OCI-M1 (cell line): ENCODE data around the gene GRIA1.

Experiments used
- DNase-seq: peaks from one replicate; lab custom pipeline; 2025; lab: John Stamatoyannopoulos, UW

GRIA1 gene

GRCh38 chr5:153498516-153498915 lies 8.0 kb downstream of the GRIA1 start:
- no peak for DNase-seq

GRCh38 chr5:153500178-153500577 lies 9.7 kb downstream of the GRIA1 start:
- no peak for DNase-seq

- no peak for DNase-seq
Observed at GRCh38 chr5:153504726-153505125, 14.3 kb downstream of the GRIA1 start.

- no peak for DNase-seq
Observed at GRCh38 chr5:153508700-153509099, 18.2 kb downstream of the GRIA1 start.

GRCh38 chr5:153511622-153512021 lies 21.2 kb downstream of the GRIA1 start:
- no peak for DNase-seq

GRCh38 chr5:153513156-153513555 lies 22.7 kb downstream of the GRIA1 start:
- DNase-seq = no peak

GRCh38 chr5:153515301-153515700 lies 24.8 kb downstream of the GRIA1 start:
- no peak for DNase-seq

DNA sequence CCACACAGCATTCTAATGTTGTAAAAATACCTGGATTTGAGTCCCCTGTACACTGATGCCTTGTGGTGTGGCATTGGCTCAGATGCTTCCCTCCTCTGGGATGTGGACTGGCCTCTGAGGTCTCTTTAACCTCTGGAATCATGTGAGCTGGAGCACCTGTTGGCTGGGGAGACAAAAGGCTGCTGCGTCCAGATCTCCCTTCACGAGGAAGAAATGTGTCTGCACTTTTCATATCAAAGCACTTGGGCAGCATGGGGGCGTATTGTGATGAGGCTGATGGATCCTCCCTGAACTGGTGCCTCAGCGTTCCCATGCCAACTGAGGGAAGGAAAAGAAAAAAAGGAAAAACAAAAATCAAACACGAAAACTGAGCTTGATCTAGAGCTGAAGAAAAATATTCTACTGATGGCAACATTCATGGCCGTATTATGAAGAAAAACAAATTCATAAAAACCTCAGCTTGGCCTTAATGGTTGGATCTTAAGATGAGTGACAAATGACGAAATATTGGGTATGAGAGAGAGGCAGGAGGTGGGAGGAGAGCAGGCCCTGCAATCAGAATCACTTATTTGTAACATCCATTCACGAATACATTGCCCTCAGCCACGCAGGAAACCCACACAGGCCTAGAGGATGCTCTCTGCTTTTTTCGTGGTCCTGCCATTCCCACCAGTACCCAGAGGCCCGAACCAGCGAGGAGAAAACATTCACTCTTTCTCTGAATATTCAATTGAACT lies 26.2 kb downstream of the GRIA1 start:
- DNase-seq = no peak

GRCh38 chr5:153517241-153517611 lies 26.8 kb downstream of the GRIA1 start:
- DNase-seq = no peak

DNA sequence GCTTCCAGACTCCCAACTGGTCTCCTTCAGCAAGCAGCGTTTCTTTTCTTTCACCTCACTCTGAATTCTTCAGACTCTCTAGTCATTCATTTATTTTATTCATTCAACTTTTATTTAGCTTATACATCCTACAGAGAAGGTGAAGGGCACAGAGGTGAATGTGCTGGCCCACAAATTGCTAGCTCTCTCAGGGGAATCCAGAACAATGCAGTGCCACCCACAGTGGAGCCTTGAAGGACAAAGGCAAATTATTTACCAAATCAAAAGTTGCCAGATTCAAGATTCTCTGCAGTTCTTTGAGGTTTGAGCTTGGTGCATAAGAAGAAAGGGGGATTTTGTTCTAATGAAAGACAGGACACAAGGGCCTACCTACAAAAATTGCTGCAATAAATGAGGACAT lies 29.7 kb downstream of the GRIA1 start:
- DNase-seq = no peak

DNA sequence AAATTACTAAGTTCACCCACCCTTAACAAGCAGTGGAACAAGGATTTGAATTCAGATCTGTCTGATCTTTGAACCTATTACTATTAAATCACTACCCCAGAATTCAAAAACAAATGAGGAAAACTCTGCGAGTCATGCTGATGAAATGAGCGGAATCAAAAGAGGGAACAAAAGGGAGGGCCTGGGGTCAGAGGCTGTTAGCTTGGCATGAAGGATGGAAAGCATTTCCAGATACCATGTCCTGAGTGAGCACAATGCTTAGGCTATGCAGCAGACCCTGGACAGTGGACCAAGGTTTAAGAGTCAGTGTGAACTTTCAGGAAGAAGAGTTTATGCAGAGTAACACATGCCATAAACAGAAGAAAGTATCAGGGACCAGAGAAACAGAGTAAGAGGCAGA lies 30.5 kb downstream of the GRIA1 start:
- DNase-seq = no peak

DNA sequence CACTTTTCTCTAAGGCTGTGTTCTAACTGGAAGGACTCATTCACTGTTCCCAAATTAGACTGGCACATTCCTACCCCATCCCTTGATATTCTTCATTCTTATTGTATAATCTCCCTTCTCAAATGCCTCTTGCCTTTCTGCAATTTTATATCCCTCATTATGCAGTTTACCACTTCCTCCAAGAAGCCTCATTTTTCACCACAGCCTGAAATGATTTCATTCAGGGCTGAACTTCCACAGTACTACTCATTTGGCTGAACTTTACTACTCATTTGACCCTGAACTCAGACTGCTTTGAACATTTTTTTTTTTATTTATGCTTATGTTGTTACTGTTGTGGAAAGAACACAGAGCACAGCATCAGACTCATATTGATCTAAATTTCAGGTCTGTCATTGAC lies 32.7 kb downstream of the GRIA1 start:
- DNase-seq = no peak

DNA sequence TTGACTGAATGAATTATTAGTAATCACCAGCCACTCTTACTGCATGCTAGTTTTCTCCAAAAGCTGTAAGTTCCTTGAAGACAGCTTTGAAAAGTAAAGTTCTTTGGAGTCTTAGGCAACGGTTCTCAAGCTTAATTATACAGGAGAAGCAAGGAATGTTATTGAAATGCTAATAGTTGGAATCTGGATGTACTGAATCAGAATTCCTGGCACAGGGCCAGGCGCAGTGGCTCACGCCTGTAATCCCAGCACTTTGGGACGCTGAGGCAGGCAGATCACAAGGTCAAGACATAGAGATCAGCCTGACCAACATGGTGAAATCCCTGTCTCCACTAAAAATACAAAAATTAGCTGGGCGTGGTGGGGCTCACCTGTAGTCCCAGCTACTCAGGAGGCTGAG lies 33.4 kb downstream of the GRIA1 start:
- no peak for DNase-seq

GRCh38 chr5:153525536-153525935 lies 35.1 kb downstream of the GRIA1 start:
- DNase-seq = no peak

- DNase-seq = no peak
Observed at GRCh38 chr5:153530357-153531143, 40.1 kb downstream of the GRIA1 start.

GRCh38 chr5:153533546-153533945 lies 43.1 kb downstream of the GRIA1 start:
- no peak for DNase-seq

- no peak for DNase-seq
Observed at GRCh38 chr5:153534102-153534501, 43.6 kb downstream of the GRIA1 start.

DNA sequence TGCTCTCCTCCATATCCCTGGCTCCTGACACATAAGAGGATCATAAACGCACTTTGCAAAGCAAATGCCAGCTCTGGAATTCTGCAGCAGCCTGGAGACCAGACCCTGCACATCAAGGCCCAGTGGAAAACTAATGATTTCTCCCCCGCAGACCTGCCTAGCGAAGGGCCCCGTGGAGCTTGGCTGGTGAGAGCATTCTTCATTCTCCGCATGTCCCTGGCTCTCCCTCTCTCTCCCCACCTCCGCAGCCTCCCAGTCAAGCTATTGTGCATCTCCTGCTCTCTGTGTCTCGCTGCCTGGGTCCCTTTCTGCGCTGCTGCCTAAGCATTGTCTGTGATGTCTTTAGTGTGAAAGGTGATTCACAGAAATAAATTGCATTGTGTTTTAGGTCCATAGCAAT lies 46.7 kb downstream of the GRIA1 start:
- no peak for DNase-seq

GRCh38 chr5:153539983-153540382 lies 49.5 kb downstream of the GRIA1 start:
- DNase-seq = no peak

DNA sequence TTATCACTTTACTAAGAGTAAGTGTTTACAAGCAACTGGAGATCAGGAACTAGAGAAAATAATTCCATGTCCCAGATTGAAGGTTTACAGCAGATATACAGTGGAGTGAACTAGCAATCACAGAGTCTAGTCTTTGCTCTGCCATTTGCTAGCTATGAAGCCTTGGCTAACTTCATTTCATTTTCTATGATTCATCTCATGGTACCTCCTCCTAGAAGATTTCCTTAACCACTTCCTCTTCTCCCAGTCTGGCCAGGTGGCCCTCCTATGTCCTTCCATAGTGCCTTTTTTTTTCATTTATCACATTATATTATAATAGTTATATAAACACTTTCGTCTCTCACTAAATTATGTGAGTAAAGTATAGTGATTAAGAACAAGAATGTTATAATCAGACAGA lies 52.1 kb downstream of the GRIA1 start:
- DNase-seq = no peak

DNA sequence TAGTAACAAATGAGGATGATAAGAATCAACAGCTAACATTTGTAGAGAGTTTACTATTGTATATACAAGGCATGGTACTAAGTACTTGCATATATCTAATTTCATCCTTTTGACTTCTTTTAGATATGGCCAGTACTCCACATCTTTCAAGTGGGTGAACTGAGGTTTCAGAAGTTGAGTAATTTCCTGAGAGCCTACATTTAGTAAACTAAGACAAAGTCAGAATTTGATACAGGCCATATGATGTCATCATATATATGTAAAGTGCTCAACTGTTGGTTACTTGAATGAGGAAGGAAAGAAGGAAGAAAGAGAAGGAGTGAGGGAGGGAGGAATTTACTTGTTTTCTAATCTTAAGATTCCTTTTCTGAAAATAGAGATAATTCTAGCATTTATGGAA lies 52.8 kb downstream of the GRIA1 start:
- no peak for DNase-seq

GRCh38 chr5:153543959-153544470 lies 53.5 kb downstream of the GRIA1 start:
- no peak for DNase-seq

- no peak for DNase-seq
Observed at GRCh38 chr5:153544706-153545105, 54.2 kb downstream of the GRIA1 start.
